ENCODE measurements around the gene MRPL12.

MRPL12 gene

GRCh38 chr17:81707725-81708646 lies 4.8 kb downstream of the MRPL12 start:
- ChIA-PET CTCF (interaction anchor here (1.2 kb wide), 1 partner anchor 23 kb away, joined by 4 read pairs; no protein-coding TSS in a partner anchor), POLR2A (interaction anchor here (1.4 to 2.6 kb wide), 4 partner anchors 11 to 159 kb away, joined by 7 to 17 read pairs (median 8); partner anchors contain the start of genes ARL16 and HGS)
- H3K4me1 ChIP-seq (ENCODE audit: control insufficient read depth, insufficient read depth, low read length), result peaks cover 6% of the 10 kb centered on the region; the same call in 1 of the 2 replicates
- no peaks in the 10 kb centered on the region for H3K9me3 ChIP-seq (ENCODE audit: control insufficient read depth, insufficient read depth, low read depth, low read length)
- no peak overlapping the region for H3K4me3 ChIP-seq (ENCODE audit: low read depth, low read length)
- peak overlapping the region; percentile 5; the same call in 1 of the 2 replicates for H3K27ac ChIP-seq (ENCODE audit: extremely low read depth, low read depth, low read length)
- peaks cover 17 to 49% of the 10 kb centered on the region in 2 experiments for H3K36me3 ChIP-seq (ENCODE audit: control insufficient read depth in 2 of 2, insufficient read depth in 1 of 2, low read length in 2 of 2)
- TF ChIP-seq ZNF138 (tag by site-specific recombination; IDR thresholded peaks at IDR 0.05; ENCODE audit: borderline replicate concordance) (no peak), ZNF626 (tag by site-specific recombination; IDR thresholded peaks at IDR 0.05) (no peak), ZNF768 (tag by site-specific recombination; IDR thresholded peaks at IDR 0.05) (no peak), HOXD13 (CRISPR knock-in tag; IDR thresholded peaks at IDR 0.05; ENCODE audit: borderline replicate concordance) (no peak), GFI1B (tag by site-specific recombination; IDR thresholded peaks at IDR 0.05) (no peak), ZNF341 (tag by site-specific recombination; IDR thresholded peaks at IDR 0.05; ENCODE audit: low read depth) (0 out of 2 replicates have a peak, but pooled peaks have one; percentile 10), ZBTB17 (tag by site-specific recombination; IDR thresholded peaks at IDR 0.05) (no peak), ZNF280D (tag by site-specific recombination; IDR thresholded peaks at IDR 0.05) (no peak), EGR2 (tag by site-specific recombination; IDR thresholded peaks at IDR 0.05; ENCODE audit: low read depth) (no peak), ZFP69B (tag by site-specific recombination; IDR thresholded peaks at IDR 0.05) (peak; percentile 83), YY1 (tag by site-specific recombination; IDR thresholded peaks at IDR 0.05) (no peak), KLF9 (tag by site-specific recombination; IDR thresholded peaks at IDR 0.05; ENCODE audit: low read depth) (peak; percentile 64), BCL6B (tag by site-specific recombination; IDR thresholded peaks at IDR 0.05) (no peak), ZNF140 (tag by site-specific recombination; IDR thresholded peaks at IDR 0.05) (no peak), ZBTB8A (tag by site-specific recombination; IDR thresholded peaks at IDR 0.05) (0 out of 2 replicates have a peak, but pooled peaks have one; percentile 29), ZNF10 (tag by site-specific recombination; IDR thresholded peaks at IDR 0.05) (no peak), YY2 (tag by site-specific recombination; IDR thresholded peaks at IDR 0.05) (no peak), ZNF555 (tag by site-specific recombination; conservative IDR thresholded peaks at IDR 0.05) (no peak), TCF7L2 (IDR thresholded peaks at IDR 0.05; ENCODE audit: borderline replicate concordance, low read depth, low read length) (no peak), ZNF404 (tag by site-specific recombination; IDR thresholded peaks at IDR 0.05) (no peak), ZNF571 (tag by site-specific recombination; IDR thresholded peaks at IDR 0.05) (no peak), ZNF600 (tag by site-specific recombination; IDR thresholded peaks at IDR 0.05) (peak; percentile 82), ZNF354C (tag by site-specific recombination; IDR thresholded peaks at IDR 0.05; ENCODE audit: borderline replicate concordance, low read depth) (no peak), ZBTB11 (tag by site-specific recombination; conservative IDR thresholded peaks at IDR 0.05; ENCODE audit: low read depth) (no peak), ZNF513 (tag by site-specific recombination; IDR thresholded peaks at IDR 0.05) (no peak), ZNF621 (tag by site-specific recombination; IDR thresholded peaks at IDR 0.05) (no peak), ZXDB (tag by site-specific recombination; IDR thresholded peaks at IDR 0.05) (no peak), ZNF214 (tag by site-specific recombination; IDR thresholded peaks at IDR 0.05; ENCODE audit: borderline replicate concordance) (no peak)

Data from HEK293 (cell line).